ENCODE measurements around the gene SEMA4G. TPM values are rescaled to one million over a fixed set of nuclear protein-coding genes. Genes with fewer than 3 reads are reported as not detected.

The SEMA4G gene
- total and polyA plus RNA-seq, 2 of the 13 experiments (the other 11 are each of a cell fraction or from before 2014, with no cell fraction given), result 46.2 to 207 TPM

GRCh38 chr10:100993986-100994708, 24.8 kb downstream of the SEMA4G start (continued):
- no peak for TF ChIP-seq KIAA2018 (CRISPR knock-in tag; IDR thresholded peaks at IDR 0.05; ENCODE audit: borderline replicate concordance)
- no peak for TF ChIP-seq ZNF234 (CRISPR knock-in tag; conservative IDR thresholded peaks at IDR 0.05)

GRCh38 chr10:100995181-100995580, 25.9 kb downstream of the SEMA4G start:
- ATAC-seq (no peak), DNase-seq (ENCODE audit: low spot score) (no peak), FAIRE-seq (no peak)
- Histone ChIP-seq H3K4me3 (replicated peaks in 1 of 3; ENCODE audit: insufficient read depth in 1 of 3, low read depth in 2 of 3, low read length in 3 of 3) (no peak overlapping the region), H3K4me2 (ENCODE audit: low read depth, low read length) (no peak overlapping the region), H3K4me1 (ENCODE audit: insufficient read depth, low read length) (peaks cover 21% of the 10 kb centered on the region), H3K27ac (ENCODE audit: extremely low read length, insufficient read depth, low read length) (no peak overlapping the region), H4K20me1 (ENCODE audit: insufficient read depth, low read length) (no peaks in the 10 kb centered on the region), H2AFZ (ENCODE audit: low read length) (no peak overlapping the region), H3K79me2 (ENCODE audit: insufficient read depth, low read length) (peaks cover 23% of the 10 kb centered on the region), H3K9ac (ENCODE audit: insufficient read depth, low read depth, low read length) (no peak overlapping the region), H3K9me3 (ENCODE audit: low read length) (no peaks in the 10 kb centered on the region), H3K27me3 (ENCODE audit: control insufficient read depth in 1 of 2, insufficient read depth in 2 of 2, low read length in 2 of 2) (no peaks in the 10 kb centered on the region; a peak in 1 of 5 replicates), H3K36me3 (replicated peaks in 1 of 2; ENCODE audit: control insufficient read depth in 1 of 2, insufficient read depth in 2 of 2, low read length in 2 of 2) (peaks cover 16 to 22% of the 10 kb centered on the region in 2 experiments)
- ChIA-PET CTCF (ENCODE audit: low intra/inter-chr PET ratio, low total read pairs) (interaction anchor here (8.5 kb wide), 1 partner anchor 17 kb away, joined by 240 read pairs; no protein-coding TSS in a partner anchor), POLR2A (interaction anchor here (0.5 to 23.0 kb wide), 3 partner anchors 14 to 622 kb away, joined by 3 to 277 read pairs (median 124); partner anchors contain the start of gene SEMA4G)
- intact Hi-C loops (cut with micrococcal nuclease; ENCODE audit: unreplicated experiment) (no loop called here), in situ Hi-C loops (cut with HindIII; ENCODE audit: extremely low pct_ligation_motif_present, low pct_unique_long_range_greater_than_20kb) (no loop called here)
- no TSS peak for BruUV-seq (replicated peaks)
- WGBS (ENCODE audit: low lambda C conversion rate), result 89% methylated on average over 5 of the region's 6 CpGs
- TF ChIP-seq ZNF207 (IDR thresholded peaks at IDR 0.05; ENCODE audit: borderline replicate concordance), result no peak
- no peak for TF ChIP-seq GLMP (CRISPR knock-in tag; IDR thresholded peaks at IDR 0.05; ENCODE audit: borderline replicate concordance)
- no peak for TF ChIP-seq ZBTB34 (CRISPR knock-in tag; IDR thresholded peaks at IDR 0.05)
- TF ChIP-seq GZF1 (CRISPR knock-in tag; IDR thresholded peaks at IDR 0.05), result no peak
